HepG2 (cell line): ENCODE results near the gene SH3PXD2A. TPM values are rescaled to one million over a fixed set of nuclear protein-coding genes. Genes with fewer than 3 reads are reported as not detected.

ENCODE experiments used
- BCL3 ChIP-seq: sonication (generic); formaldehyde crosslinking; IDR thresholded peaks from 2 replicates; pipeline ENCODE4 v1.5.1; 2020; ENCODE audit warnings: mild to moderate bottlenecking, missing genetic modification reagents, moderate library complexity
- BRD4 ChIP-seq: sonication (generic); formaldehyde crosslinking; IDR thresholded peaks from 2 replicates; pipeline ENCODE4 v1.4.0; 2020; ENCODE audit warnings: missing genetic modification reagents
- CHD4 ChIP-seq: fragments of 200-600 bp; sonication (generic); IDR thresholded peaks from 2 replicates; pipeline ENCODE4 v1.7.0; 2017; ENCODE audit warnings: mild to moderate bottlenecking, low read length, borderline replicate concordance
- ETV5 ChIP-seq: IDR thresholded peaks from 2 replicates; pipeline ENCODE4 v1.6.1; 2018; ENCODE audit warnings: missing biosample characterization, missing genetic modification reagents, inconsistent platforms, borderline replicate concordance
- FOXA1 ChIP-seq, 2 experiments: fragments of 450-650 bp in 1 of 2; sonication (generic) in 1 of 2; formaldehyde crosslinking in 1 of 2; IDR thresholded peaks; 2 replicates each; pipeline versions ENCODE4 v1.4.0 to v1.6.1; 2016 to 2020; ENCODE audit warnings: missing genetic modification reagents in 1 of 2
- HIVEP1 ChIP-seq: sonication (generic); formaldehyde crosslinking; IDR thresholded peaks from 2 replicates; pipeline ENCODE4 v1.4.0; 2020; ENCODE audit warnings: mild to moderate bottlenecking, missing genetic modification reagents
- KAT2B ChIP-seq: fragments of 150-350 bp; IDR thresholded peaks from 2 replicates; pipeline ENCODE4 v1.6.1; 2014; ENCODE audit warnings: low read depth, low read length, borderline replicate concordance
- KMT2B ChIP-seq: IDR thresholded peaks from 2 replicates; pipeline ENCODE4 v1.6.1; 2016; ENCODE audit warnings: missing genetic modification reagents, missing compliant biosample characterization
- MLLT10 ChIP-seq: sonication (generic); formaldehyde crosslinking; IDR thresholded peaks from 2 replicates; pipeline ENCODE4 v1.4.0; 2020; ENCODE audit warnings: missing genetic modification reagents
- NKX3-1 ChIP-seq: sonication (generic); formaldehyde crosslinking; IDR thresholded peaks from 2 replicates; pipeline ENCODE4 v1.5.0; 2020; ENCODE audit warnings: missing genetic modification reagents
- NONO ChIP-seq, 2 experiments: fragments of 450-650 bp in 1 of 2; sonication (generic) in 1 of 2; formaldehyde crosslinking in 1 of 2; IDR thresholded peaks in 1 of 2; conservative IDR thresholded peaks in 1 of 2; 2 replicates each; pipeline versions ENCODE4 v1.6.1 to v1.8.0; 2017 to 2022; ENCODE audit warnings: mild to moderate bottlenecking in 1 of 2, missing genetic modification reagents in 1 of 2, moderate library complexity in 1 of 2
- NPAS2 ChIP-seq: sonication (generic); formaldehyde crosslinking; IDR thresholded peaks from 2 replicates; pipeline ENCODE4 v1.8.0; 2022; ENCODE audit warnings: mild to moderate bottlenecking, missing genetic modification reagents, borderline replicate concordance
- NR2F6 ChIP-seq, 2 experiments: IDR thresholded peaks; 2 replicates each; pipeline ENCODE4 v1.6.1; 2016; ENCODE audit warnings: antibody characterized with exemption in 1 of 2, mild to moderate bottlenecking in 1 of 2
- PBX2 ChIP-seq: IDR thresholded peaks from 2 replicates; pipeline ENCODE4 v1.6.1; 2016; ENCODE audit warnings: control low read depth
- PCBP2 ChIP-seq: fragments of 200-400 bp; formaldehyde crosslinking; optimal IDR thresholded peaks from 2 replicates; pipeline ENCODE3; 2018; ENCODE audit warnings: low read length, low read depth; ENCODE audit not compliant: poor library complexity, severe bottlenecking
- RAD51 ChIP-seq: fragments of 450-650 bp; IDR thresholded peaks from 2 replicates; pipeline ENCODE4 v1.6.1; 2016; ENCODE audit warnings: borderline replicate concordance
- SUZ12 ChIP-seq: fragments of 150-350 bp; IDR thresholded peaks from 2 replicates; pipeline ENCODE4 v1.6.1; 2014; ENCODE audit warnings: low read depth, low read length
- YEATS2 ChIP-seq: sonication (generic); formaldehyde crosslinking; IDR thresholded peaks from 2 replicates; pipeline ENCODE4 v1.4.0; 2020; ENCODE audit warnings: missing genetic modification reagents, borderline replicate concordance
- ZNF124 ChIP-seq: sonication (generic); formaldehyde crosslinking; IDR thresholded peaks from 2 replicates; pipeline ENCODE4 v1.4.0; 2020; ENCODE audit warnings: missing genetic modification reagents
- ZNF138 ChIP-seq: sonication (generic); formaldehyde crosslinking; IDR thresholded peaks from 2 replicates; pipeline ENCODE4 v1.5.0; 2020; ENCODE audit warnings: mild to moderate bottlenecking, low read depth, missing genetic modification reagents
- ZNF282 ChIP-seq: fragments of 450-650 bp; IDR thresholded peaks from 2 replicates; pipeline ENCODE4 v1.6.1; 2018; ENCODE audit not compliant: partially characterized antibody
- ZNF567 ChIP-seq: sonication (generic); formaldehyde crosslinking; IDR thresholded peaks from 2 replicates; pipeline ENCODE4 v1.8.1; 2023; ENCODE audit warnings: mild to moderate bottlenecking, missing genetic modification reagents, borderline replicate concordance
- ZNF761 ChIP-seq: sonication (generic); formaldehyde crosslinking; conservative IDR thresholded peaks from 2 replicates; pipeline ENCODE4 v1.4.0; 2020; ENCODE audit warnings: mild to moderate bottlenecking, missing genetic modification reagents
- polyA plus RNA-seq, 8 experiments: library from polyadenylated mRNA; depleted of rRNA in 3 of 8; stranded (reverse) in 7 of 8; unstranded in 1 of 8; fragments of >200 nt; fragmentation: Illumina TruSeq in 4 of 8; extraction: Trizol in 4 of 8; gene quantifications; 2 replicates each; pipeline versions ENCODE4 v1.2.1 to v1.2.3, GENCODE V29; 2011 to 2016; ENCODE audit warnings: low read depth in 4 of 8, missing spikeins in 1 of 8, mixed read lengths in 1 of 8; ENCODE audit not compliant: insufficient read depth in 1 of 8
- total RNA-seq, 5 experiments: library from RNA; depleted of rRNA; stranded (reverse); fragments of >200 nt; fragmentation: Illumina TruSeq; extraction: Trizol; gene quantifications; 2 replicates each; pipeline ENCODE4 v1.2.3, GENCODE V29; 2016; ENCODE audit warnings: low read depth in 1 of 5

SH3PXD2A gene
- total and polyA plus RNA-seq, 2 of the 13 experiments (the other 11 are each of a cell fraction or from before 2014, with no cell fraction given), result 11.1 to 11.3 TPM

- TF ChIP-seq ZNF124 (CRISPR knock-in tag) (no peak), PBX2 (CRISPR knock-in tag) (no peak), CHD4 (peak; percentile 99), FOXA1 (IDR thresholded peaks at IDR 0.05) (no peak), FOXA1 (CRISPR knock-in tag; IDR thresholded peaks at IDR 0.05) (0 out of 2 replicates have a peak, but pooled peaks have one; percentile 8), YEATS2 (CRISPR knock-in tag) (no peak), NONO (IDR thresholded peaks at IDR 0.05) (no peak), NONO (CRISPR knock-in tag; conservative IDR thresholded peaks at IDR 0.05) (peak; percentile 70), ZNF567 (CRISPR knock-in tag) (no peak), HIVEP1 (CRISPR knock-in tag) (no peak), KMT2B (CRISPR knock-in tag) (no peak), MLLT10 (CRISPR knock-in tag) (no peak), PCBP2 (no peak), ETV5 (CRISPR knock-in tag) (peak; percentile 74), SUZ12 (no peak), ZNF761 (no peak), KAT2B (no peak), RAD51 (no peak), BRD4 (CRISPR knock-in tag) (no peak; the same call in 1 of the 2 replicates), NR2F6 (IDR thresholded peaks at IDR 0.05) (no peak), NR2F6 (CRISPR knock-in tag; IDR thresholded peaks at IDR 0.05) (peak; percentile 25; the same call in 1 of the 2 replicates), BCL3 (CRISPR knock-in tag) (peak; percentile 18; the same call in 1 of the 2 replicates), ZNF138 (no peak), NPAS2 (CRISPR knock-in tag) (no peak), ZNF282 (no peak), NKX3-1 (no peak)
Measured at GRCh38 chr10:103716206-103717160, 138.9 kb downstream of the SH3PXD2A start (continued).
